GM21360 (cell line): ENCODE measurements around the gene PID1.

Experiments
- ATAC-seq: cut with Tn5 transposase; IDR thresholded peaks from one replicate; pipeline ENCODE4 v1.9.1; 2021; ENCODE audit warnings: mild to moderate bottlenecking, moderate library complexity; ENCODE audit not compliant: unreplicated experiment

PID1 gene

GRCh38 chr2:229170916-229171315, 100.2 kb downstream of the PID1 start:
- ATAC-seq, result no peak

- ATAC-seq, result no peak
These were observed 100.9 kb downstream of the PID1 start for GRCh38 chr2:229170171-229170570.

DNA sequence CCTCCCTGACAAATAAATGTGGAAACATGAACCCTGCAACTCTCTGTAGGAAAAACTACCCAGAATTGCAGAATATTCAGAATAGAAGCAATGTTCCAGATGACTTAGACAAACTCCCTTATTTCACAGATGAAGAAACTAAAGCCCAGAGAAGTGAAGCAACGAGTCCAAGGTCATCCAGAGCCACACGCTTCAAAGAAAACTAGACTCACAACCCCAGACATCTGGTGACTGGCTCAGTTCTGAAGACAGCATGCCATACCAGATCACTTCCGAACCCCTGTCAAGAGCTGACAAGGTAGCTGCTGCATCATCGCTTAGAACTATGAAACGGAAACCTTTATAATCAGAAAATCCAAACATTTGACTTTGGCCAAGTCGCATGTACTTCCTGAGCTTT, 101.3 kb downstream of the PID1 start:
- no peak for ATAC-seq

- no peak for ATAC-seq
These were observed 106.4 kb downstream of the PID1 start for GRCh38 chr2:229164545-229165249.

GRCh38 chr2:229163893-229164292, 107.2 kb downstream of the PID1 start:
- no peak for ATAC-seq

DNA sequence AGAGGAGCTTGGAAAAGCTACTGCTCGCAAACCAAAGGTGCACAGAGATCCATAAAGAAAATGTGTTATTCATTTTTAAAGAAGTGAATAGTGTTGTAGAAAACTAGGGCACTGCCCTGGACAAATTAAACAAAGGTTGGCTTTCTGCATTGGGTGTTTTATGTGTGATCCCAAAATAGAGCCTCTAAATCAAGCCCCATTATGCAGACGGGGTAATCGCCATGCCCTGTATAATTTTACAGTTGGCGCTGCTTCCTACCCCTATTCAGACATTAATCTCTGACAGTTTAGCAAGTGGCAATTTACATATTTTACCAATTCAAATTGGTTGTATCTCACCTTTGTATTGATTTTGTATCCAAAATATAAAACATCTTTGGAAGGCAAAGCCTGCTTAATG, 109.1 kb downstream of the PID1 start:
- ATAC-seq, result no peak

DNA sequence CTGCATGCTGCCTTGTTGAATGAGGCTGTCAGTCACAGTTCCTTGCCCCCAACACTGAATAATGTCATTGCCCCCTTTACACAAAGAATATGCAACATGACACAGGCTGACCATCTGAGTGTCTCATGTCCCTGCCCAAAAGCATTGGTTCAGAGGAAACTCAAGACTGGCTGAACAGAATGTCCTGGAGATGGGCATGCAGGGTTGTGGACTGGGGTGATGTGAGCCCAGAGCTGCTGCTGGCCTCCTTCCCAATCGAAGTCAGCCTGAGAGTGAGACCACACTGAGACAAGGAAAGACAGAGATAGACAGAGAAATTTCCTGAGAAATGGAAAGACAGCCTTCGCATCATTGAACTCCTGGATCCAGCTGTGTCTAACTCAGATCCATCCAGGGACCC, 110.1 kb downstream of the PID1 start:
- ATAC-seq, result no peak

DNA sequence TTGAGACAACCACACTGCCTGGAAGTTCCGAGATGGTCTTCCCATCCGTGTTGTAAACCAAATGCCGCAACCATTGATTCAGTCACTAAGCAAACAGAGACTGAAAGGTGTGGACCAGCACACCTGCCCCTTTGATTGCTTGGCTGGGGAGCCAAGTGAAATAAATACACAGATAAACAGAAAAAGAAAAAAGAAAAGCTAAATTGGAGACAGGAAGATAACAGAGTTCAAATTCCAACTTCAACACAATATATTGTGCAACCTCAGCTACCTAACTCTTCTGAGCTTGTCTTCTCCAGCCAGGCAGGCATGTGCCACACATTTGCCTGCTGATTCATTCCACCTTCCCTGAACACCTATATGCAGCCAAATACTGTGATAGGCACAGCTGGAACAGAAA, 110.9 kb downstream of the PID1 start:
- no peak for ATAC-seq

GRCh38 chr2:229159405-229159804, 111.7 kb downstream of the PID1 start:
- ATAC-seq, result no peak

- ATAC-seq, result no peak
These were observed 116.7 kb downstream of the PID1 start for GRCh38 chr2:229154381-229154780.

- no peak for ATAC-seq
These were observed 117.1 kb downstream of the PID1 start for GRCh38 chr2:229153951-229154350.

DNA sequence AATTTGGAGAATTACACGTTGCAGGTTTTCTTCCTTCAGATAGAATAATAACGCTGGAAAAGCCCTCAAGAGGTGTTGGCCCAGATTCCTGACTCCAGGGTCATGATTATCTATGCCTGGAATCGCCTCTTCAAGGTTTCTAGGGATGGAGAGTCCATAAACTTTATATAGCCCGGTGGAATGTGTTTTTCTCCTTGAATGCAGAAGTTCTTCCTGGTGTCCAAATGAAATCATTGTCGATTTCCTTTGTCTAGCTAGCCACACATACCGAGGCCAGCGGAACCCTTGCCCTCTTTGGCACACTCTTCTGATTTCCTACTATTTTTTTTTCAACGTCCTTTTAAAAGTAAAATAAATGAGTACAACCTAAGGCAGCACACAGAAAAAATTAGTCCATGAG, 117.8 kb downstream of the PID1 start:
- no peak for ATAC-seq

GRCh38 chr2:229152674-229153073, 118.4 kb downstream of the PID1 start:
- no peak for ATAC-seq

DNA sequence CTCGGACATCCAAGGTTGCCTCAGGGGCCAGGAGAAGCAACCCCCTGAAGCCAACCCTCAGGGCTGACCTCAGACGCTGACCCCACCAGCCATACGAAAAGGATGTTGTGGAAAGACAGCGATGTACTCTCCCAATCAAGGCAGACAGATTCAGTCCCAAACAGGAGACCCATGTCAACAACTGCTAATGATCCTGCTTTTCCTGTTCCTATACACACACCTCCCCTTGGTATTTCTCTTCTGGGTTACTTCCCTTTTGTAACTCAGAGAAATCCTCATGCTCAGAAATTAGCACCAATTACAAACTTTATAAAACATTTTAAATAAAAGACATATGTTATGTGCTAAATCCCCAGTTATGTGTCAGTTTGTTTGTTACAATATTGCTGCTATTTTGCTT, 120.8 kb downstream of the PID1 start:
- no peak for ATAC-seq

DNA sequence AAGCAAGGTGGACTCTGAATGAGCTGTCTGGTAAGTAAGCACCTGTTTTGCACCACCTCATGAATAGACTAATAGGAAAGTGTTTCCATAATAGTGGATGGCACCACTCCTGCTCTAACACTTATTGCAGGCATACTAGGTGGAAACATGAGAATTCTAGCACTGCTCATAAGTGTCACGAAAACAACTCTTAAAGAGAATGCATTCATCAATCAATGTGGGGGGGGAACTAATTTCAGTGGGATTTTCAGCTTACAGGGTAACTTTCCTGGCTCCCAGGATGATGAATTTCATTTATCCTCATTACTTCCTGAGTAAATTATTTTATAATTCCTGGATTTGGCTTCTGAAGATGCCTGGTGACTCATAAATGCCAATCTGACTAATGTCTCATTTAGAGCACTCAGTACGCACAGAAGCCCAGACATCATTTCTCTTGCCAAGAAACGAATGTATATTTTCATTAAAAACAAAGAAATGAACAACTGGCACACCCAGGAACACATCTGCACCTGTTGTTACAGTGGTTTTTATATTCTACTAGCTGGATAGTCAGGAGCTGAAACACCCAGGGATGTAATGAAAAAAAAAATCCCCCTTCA, 129.6 kb downstream of the PID1 start:
- no peak for ATAC-seq

DNA sequence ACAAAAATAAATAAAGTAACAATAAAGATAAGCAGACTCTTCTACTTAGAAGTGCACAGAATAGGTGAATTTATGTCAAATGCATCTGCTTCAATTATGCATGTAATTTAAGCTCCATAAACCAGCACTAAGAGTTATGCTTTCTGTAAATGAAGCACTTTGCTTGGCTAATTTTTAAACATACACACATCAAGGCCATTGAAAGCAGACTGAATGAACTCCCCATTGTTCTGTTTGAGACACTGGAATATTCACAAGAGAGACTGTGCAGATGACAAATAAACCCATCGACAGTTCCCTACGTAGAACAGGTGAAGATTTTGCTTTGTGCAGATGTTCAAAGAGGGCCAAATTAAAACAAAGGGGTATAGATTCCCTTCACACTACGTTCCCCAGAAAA, 133.4 kb downstream of the PID1 start:
- ATAC-seq, result no peak

DNA sequence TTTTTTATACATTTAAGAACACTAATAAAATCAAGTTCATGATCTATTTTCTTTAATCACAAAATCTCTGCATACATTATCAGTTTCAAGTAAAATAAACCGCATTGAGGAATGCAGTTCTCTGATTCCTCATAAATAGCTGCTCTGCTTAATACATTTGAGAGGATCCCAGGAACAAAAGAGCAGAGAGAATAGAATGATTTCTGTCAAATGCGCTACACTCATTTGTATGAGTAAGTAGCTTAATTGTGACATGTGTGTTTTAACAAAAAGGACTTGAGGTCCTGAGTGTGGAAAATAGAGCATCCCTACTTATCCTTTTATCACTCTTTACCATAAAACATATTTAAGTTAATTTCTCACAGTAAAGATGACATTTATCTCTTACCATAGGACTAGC, 134.0 kb downstream of the PID1 start:
- ATAC-seq, result no peak

DNA sequence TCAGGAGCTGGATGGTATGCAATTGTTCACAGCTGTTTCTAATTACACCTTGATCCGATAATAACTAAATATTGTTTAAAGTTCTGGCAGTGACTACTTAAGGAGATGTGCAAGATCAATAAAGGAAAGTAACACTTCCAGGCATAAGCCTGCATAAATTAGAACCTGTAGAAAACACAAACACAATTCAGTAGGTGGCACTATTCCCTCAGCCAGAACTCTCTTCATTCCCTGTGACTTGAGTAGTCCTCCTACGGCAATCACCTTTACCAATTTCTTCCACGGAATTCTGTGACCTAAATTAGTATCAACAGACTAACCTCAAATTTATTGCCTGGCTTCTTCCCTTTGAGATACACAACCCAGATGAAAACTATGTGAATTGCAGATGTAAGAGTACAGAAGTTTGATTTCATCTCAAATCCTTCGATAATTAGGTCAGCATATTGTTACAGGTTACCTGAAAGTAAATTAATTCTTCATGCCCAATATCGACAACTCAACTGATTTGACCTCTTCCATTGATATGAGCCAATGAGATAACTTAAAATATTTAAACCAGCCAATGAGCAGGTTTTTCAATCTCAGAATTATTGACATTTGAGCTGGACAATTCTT, 137.8 kb downstream of the PID1 start:
- ATAC-seq, result no peak

- no peak for ATAC-seq
These were observed 138.9 kb downstream of the PID1 start for GRCh38 chr2:229132236-229132635.

- no peak for ATAC-seq
These were observed 140.6 kb downstream of the PID1 start for GRCh38 chr2:229130522-229130921.

DNA sequence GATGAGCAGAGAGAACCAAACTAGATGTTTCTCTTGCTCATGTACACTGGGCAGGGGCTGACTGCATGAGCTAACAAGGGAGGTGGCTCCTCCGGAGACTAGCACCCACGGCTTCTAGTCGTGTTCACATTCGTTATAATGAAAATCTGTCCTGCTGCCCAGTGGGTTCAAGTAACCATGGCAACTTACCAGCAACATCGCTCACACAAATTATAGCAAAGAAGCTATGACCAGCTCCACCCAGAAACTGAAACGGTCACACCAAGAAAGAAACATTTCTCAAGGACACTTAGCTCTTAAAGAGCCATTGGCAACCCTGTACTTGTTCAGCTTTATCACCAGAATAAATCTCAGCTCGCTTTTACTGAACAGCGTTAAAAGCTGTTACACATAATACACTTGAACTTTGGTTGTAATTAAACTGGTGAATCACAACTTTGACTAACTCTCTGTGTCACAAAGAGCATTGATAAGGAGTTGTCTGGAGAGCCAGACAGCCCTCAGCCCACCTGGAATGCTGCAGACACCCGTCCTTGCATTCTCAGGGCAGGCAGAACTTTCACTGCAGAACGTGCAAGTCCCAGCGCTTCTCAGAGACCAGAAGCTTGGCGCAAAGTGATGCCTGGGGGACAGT, 141.2 kb downstream of the PID1 start:
- no peak for ATAC-seq

GRCh38 chr2:229127471-229127870, 143.6 kb downstream of the PID1 start:
- ATAC-seq, result no peak
